HG03432 (cell line): ENCODE results near the gene ZDHHC1.

ENCODE experiments used
- ATAC-seq: cut with Tn5 transposase; IDR thresholded peaks from one replicate; pipeline ENCODE4 v1.9.1; 2021; ENCODE audit warnings: mild to moderate bottlenecking, moderate library complexity; ENCODE audit not compliant: unreplicated experiment

The ZDHHC1 gene

GRCh38 chr16:67415872-67416793 lies at the start of gene ZDHHC1:
Gene ZDHHC1 (minus strand): TSS chr16:67416477. CDS start chr16:67407775, 8,702 bp downstream.
- peak; percentile 82 for ATAC-seq

DNA sequence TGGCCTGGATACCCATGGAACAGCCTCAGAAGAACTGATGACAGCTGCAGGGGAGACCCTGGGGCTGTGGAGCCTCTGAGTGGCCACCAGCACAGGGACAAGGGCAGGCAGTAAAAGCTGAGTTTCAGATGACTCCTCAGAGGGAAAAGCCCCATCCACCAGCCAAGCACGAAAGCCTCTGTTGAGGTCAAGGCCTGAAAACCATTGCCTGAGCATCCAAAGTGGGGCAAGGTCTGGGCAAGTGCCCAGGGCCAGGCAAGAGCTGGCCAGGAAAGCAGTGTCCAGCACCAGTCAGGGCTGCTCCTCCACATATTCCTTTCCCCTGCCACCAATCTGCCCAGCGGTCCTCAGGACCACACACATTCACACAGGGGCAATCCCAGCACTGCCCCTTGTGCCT lies 48.3 kb upstream of the ZDHHC1 start:
- ATAC-seq, result no peak

DNA sequence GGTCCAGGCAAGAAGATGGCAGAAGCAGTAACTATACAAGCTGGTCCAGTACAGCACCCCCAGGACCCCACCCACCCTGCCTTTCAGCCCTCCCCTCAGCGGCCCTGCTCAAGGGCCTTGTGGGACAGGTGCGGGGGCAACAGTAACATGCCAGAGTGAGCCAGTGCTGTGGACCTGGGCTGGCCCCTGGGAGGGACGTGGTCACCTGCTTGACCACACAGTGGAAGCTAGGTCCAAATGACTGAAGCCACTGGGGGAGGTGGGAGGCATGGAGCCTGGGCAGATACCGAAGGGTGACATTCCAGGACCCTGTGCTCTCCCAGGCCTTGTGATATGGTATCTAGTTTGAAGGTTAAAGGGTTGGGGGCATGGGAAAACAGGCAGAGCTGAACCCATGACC lies 47.4 kb upstream of the ZDHHC1 start:
- ATAC-seq, result no peak

DNA sequence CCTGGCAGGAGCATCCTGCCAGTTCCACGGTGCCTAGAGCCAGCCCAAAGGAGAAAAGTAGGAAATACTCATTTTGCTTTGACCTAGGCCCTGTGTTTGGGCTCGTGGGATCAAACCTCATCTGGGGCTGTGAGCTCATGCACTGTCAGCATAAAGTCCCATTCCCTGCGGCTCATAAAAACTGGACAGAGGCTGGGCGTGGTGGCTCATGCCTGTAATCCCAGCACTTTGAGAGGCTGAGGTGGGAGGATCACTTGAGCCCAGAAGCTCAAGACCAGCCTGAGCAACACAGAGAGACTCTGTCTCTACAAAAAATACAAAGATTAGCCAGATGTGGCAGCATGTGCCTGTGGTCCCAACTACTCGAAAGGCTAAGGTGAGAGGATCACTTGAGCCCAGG lies 46.8 kb upstream of the ZDHHC1 start:
- no peak for ATAC-seq

- ATAC-seq, result no peak
These were observed 46.0 kb upstream of the ZDHHC1 start for GRCh38 chr16:67462279-67462655.

GRCh38 chr16:67461600-67462278 lies 45.5 kb upstream of the ZDHHC1 start:
- no peak for ATAC-seq

DNA sequence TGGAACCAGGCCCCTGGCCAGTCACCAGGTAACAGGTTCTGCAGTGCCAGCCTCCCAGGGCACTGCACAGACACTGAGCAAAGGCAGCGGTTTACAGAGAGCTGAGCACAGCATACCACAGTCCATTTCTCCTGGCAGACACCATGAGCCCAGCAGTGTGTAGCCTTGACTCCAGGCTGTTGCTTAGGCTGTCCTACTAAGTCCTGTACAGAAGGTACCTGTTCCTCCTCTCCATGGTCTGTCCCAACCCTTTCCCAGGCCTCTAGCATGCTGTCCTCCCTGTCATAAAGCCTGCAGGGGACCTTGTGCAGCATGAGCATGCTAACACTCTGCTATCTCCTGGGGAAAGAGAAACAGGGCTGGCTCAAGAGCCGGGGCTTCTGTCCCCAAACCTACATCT lies 44.7 kb upstream of the ZDHHC1 start:
- no peak for ATAC-seq

DNA sequence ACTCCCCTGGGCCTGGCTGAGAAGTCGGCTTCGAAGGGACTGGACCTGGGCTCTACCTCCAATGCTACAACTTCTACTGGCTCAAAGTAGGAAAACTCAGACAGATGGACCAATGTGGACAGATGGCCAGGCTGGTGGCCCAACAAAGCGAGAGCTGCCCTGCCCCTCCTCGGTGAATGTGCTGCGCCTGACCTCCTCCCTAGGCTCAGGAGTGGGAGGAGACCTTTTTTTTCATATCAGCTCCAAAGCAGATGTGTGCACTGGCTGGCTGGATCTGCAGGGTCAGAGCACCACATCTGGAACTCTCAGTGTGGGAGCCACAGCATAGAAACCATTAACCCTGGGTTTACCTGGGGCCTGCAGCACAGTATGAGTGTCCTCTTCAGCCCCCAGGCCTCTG lies 43.9 kb upstream of the ZDHHC1 start:
- no peak for ATAC-seq

GRCh38 chr16:67459861-67460150 lies 43.5 kb upstream of the ZDHHC1 start:
- no peak for ATAC-seq

DNA sequence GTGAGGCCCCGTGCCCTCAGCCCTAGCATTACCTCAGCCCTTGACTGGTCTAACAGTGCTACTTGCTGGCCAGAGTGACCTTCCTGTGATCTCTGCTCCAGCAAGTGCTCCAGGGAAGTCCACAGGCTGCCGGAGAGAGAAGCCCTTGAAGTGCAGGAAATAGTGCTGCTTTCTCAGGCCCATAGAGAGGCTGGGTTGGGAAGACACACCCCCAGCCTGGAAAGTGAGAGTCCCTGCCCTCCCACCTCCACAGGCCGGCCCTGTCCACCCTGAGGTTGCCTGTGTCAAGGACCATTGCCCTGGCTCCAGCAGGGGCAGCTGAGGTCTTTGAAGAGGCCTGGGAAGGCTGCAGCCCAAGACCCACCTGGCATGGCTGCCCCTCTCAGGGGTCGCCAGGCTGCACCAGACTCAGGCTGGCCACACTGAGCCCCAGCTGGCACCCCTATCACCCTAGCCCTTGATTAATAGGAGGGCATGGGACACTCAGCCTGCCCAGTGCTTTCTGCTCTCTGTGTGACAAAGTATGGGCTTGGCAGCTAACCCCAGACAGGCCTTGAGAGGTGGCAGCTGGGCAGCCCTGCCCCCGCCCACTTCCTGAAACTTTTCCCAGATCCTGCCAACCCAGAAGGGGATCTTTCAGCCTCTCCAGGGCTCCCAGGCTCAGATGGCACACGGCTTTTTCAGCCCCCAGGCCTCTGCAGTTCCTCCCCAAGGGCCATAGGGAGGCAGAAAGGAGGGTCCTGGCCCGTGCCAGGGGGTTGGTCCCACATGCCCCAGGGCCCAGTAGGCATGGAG lies 43.0 kb upstream of the ZDHHC1 start:
- ATAC-seq, result no peak

DNA sequence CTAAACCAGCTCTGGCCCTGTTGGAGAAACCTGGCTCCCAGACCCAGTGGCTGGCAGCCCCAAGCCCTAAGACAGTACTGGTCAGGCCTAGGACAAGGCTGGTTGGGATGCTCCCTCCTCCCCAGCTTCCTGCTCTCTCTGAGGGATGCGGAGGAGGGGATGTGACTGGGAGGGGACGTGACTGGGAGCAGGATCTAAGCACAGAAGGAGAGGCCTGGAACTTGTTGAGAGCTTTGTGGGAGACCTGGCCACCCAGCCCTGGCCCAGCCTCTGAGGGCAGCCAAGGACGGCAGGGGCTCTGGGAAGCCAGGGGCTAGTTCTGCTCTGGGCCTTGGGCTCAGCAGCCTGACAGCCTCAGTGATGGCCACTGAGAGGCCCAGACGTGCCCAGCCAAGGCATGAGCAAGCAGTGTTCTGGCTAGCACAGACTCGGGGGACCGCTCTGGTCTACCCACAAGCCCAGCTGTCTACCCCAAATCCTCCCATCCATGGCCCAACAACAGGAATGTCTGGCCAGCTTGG lies 41.9 kb upstream of the ZDHHC1 start:
- no peak for ATAC-seq

DNA sequence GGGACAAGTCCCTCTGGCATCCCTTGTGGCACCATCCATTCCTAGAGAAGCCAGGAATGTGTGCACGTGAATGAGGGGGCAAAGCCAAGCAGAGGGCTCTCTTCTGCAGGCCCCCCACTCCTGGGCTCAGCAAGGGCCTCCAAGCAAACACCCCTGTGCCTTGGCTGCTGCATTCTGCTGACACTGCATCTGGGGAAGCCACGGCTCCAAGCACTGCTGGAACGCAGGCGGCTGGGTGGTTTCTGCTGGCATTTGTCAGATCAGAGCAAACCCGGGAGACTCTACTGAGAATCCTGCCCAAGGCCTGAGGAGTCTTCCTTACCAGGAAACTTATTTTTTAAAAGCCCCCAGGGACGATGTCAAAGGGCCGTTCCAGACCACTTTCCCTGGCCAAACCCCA lies 41.3 kb upstream of the ZDHHC1 start:
- ATAC-seq, result no peak

- ATAC-seq, result no peak
These were observed 40.3 kb upstream of the ZDHHC1 start for GRCh38 chr16:67456391-67457081.

DNA sequence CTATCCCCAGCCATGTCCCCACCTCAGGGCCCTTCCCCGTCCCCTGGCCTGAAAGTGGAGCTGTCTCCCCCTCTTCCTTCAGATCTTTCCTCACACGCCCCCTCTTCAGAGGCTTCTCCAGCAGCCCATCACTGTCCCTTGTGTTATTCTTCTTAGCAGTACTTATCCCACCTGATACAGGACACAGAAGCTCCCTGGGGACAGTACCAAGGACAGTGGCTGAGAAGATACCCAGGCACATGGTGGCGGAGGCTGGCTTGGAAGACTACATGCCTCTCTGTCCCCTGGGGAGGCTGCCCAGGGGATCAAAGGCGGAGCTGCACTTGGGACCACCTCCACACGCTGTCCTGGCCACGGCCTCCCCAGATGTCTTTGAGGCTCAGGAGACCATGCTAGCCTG lies 38.6 kb upstream of the ZDHHC1 start:
- no peak for ATAC-seq

DNA sequence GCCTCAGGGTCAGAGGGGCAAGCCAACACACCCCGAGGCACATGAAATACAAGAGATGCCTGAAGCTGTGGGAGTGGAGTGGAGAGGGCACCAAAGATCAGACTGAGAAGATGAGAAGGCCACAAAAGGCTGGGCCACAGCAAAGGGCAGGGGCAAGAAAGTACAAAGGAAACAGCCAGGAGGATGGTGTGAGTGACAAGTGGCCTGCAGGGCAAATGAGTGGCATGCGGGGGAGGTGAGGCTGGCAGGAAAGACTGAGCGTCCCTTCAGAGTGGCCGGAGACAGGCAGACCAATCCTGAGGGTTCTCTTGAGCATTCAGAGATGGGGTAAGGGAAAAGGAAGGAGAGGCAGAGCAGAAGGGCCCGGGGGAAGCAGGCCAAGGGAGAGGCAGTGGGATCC lies 37.8 kb upstream of the ZDHHC1 start:
- ATAC-seq, result no peak

- ATAC-seq, result no peak
These were observed 35.6 kb upstream of the ZDHHC1 start for GRCh38 chr16:67451704-67452435.

GRCh38 chr16:67451061-67451703 lies 34.9 kb upstream of the ZDHHC1 start:
- ATAC-seq, result no peak

- ATAC-seq, result no peak
These were observed 33.5 kb upstream of the ZDHHC1 start for GRCh38 chr16:67449739-67450138.

GRCh38 chr16:67449336-67449735 lies 33.1 kb upstream of the ZDHHC1 start:
- ATAC-seq, result no peak

GRCh38 chr16:67448580-67448979 lies 32.3 kb upstream of the ZDHHC1 start:
- no peak for ATAC-seq
